ENCODE results near the gene FGF22.

- no peak for TF ChIP-seq EZH2 (IDR thresholded peaks at IDR 0.05; ENCODE audit: borderline replicate concordance, insufficient read depth, low read depth, low read length, poor library complexity, severe bottlenecking)
- TF ChIP-seq CTCF (IDR thresholded peaks at IDR 0.05) = no peak
Observed at GRCh38 chr19:651114-651818, 11.6 kb downstream of the FGF22 start.

Measured in B cell (primary cell).